HK-2 (cell line): ENCODE measurements around the gene RAMP1.

Experiments used
- DNase-seq: peaks from one replicate; pipeline ENCODE4 v3.0.0-alpha.2; 2018; ENCODE audit not compliant: unreplicated experiment

RAMP1 gene

DNA sequence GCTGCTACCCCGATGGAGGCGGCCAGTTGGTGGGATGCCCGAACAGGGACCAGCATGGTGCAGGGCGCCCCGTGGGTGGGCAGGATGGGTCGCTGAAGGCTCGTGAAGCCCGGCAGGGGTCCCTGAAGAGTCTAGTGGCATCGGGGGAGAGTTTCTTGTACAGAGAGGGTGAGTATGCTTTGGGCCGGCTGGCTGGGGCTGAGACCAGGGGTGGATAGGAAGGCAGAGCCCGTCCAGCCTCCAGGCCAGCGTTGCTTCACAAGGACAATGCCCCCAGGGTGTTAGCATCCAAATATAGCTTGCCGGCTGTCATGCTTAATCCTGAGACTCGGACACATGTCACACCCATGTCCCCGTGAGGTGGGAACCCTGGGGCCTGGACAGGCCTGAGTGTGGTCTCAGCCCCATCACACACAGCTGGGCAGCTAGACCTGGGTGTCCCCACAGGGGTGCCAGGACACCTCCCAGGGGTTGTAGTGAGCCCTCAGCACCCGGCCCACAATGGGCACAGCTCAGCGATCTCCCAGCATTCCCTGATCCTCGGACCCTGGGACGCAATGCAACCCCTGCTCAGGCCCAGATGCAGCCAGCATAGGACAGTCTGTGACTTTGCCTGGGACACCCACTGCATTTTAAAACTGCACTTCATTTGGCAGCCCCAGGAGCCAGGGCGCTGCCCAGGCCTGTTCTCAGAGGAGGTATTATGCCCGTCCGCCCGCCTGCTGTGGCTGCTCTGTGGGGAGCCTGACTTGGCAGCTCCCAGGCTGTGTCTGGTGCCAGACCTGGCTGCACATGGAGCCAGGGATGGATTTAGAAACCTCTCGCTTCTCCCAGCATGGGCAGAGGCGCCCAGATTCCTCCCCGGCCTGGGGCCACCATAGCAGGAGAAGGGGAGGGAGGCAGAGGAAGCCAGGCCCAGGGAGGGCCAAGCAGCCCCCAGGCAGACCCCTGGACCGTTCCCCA, 36.4 kb downstream of the RAMP1 start:
- no peak for DNase-seq

GRCh38 chr2:237896507-237896892, 37.1 kb downstream of the RAMP1 start:
- no peak for DNase-seq

DNA sequence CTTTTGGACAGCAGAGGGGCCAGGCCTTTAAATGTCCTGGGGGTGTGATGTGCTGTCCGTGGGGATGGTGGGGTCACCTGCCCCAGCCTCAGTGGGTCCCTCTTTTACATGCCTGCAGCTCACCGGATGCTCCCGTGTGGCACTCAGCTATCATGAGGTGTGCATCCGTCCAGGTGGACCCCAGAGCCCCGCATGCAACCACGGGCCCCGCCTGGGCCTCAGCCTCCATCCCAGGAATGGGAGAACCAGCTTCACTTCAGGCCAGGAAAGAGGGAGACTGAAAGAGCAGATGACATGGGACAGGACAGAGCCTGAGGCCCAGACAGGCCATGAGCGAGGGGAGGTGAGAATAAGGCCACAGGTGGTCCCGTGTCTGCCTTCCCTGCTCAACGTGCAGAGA, 37.5 kb downstream of the RAMP1 start:
- no peak for DNase-seq

- DNase-seq: no peak
Observed at GRCh38 chr2:237898057-237898414, 38.6 kb downstream of the RAMP1 start.

DNA sequence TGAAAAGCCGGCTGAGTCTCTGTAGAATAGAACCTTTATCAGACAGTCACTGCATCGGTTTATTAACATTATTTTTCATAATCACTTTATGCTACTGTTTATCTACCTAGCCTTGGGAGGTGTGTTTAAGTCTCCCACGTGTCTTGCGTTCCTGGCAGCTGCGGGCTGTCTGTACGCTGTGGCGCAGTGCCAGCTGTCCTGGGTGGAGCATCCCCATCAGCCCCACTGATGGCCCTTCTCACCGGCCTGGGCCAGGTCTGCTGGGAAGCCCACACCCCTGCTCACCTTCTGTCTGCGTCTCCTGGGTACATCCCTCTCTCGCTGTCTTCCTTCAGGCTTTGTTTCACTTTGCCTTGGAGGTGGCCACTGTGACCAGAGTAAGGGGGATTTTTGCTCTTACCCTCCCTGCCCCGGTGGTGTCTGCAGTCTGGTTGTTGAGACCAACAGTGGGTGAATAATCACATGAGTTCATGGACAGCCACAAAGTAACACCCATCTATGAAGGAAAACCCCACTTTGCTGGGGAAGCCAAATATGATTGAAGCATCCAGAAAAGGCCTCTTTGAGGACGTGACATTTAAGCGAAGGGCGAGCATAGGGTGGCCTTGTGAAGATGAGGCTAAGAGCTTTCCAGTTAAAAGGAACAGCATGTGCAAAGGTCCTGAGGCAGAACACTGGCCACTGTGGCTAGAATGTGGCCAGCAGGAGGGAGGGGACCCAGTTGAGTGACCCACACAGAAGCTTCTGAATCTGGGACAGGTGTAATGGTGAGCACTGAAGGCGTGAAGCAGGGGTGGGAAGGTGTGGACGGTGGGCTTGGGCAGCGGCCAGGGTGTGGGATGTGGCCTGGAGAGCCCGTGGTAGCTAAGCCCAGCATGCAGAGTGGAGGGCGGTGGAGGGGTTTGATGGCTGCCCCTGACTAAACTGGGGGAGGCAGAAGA, 41.7 kb downstream of the RAMP1 start:
- DNase-seq: no peak

DNA sequence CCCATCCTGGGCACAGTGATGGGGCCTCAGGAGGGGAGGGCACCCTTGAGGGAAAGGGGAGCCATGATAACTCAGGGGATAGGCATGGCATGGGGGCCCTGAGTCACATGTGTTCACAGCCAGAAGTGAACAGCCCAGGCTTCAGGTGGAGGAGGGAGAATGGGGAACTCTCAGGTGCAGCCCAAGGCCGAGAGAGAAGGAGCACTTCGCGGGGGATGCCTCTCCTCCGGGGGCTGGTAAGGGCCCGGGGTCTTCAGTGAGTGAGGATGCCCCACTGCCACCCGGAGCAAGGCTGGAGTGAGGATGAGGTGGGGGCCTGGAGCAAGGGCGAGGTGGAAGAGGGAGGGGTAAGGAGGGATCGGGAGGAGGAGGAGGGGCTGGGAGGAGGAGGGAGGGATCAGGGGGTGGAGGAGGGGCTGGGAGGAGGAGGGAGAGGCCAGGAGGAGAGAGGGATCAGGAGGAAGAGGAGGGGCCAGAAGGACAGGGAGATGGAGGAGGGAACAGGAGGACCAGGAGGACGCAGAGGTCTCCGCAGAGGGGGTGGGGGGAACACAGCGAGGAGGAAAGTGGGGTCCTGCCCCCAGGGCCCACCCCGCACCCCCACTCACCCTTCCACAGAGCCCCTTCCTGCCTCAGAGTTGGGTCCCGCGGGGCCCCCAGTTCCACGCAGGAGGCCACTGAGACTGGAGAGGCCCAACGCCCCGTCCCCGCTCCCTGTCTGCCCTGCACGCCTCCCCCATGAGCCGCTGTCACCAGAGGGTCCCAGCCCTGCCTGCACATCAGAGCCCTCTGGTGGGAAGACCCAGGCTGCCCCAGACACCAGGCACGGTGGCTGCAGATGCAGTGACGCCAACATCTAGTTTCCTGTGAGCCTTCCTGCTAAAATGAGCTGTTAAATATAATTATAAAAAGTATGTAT, 42.8 kb downstream of the RAMP1 start:
- no peak for DNase-seq

- no peak for DNase-seq
Observed at GRCh38 chr2:237904831-237905599, 45.6 kb downstream of the RAMP1 start.

GRCh38 chr2:237907144-237907543, 47.7 kb downstream of the RAMP1 start:
- DNase-seq: no peak

DNA sequence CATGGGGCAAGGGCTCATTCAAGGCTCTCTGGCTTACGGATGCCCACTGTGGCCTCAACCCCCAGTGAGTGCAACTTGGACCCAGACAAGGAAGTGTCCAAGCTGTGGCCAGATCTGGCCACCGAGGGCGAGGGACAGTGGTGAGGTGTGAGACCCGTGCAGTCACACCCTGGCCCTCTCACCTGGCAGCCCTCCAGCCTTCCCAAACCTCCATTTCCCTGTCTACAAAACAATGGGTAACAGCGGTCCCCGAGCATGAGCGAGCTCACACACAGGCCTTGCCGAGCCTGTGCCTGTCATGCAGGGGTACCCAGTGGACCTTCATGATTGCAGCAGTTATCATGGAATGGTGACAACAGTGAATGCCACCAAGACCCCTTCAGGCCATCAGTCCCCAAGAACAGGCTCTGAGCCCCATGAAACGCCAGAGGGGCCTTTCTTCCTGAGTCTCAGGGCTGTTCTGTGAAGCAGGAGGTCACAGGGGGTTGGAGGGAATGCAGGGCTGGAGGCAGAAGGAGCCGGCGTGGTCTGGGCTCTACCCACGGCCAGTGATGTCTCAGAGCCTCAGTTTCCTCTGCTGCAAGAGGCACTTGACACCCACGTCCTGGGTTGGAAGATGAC, 49.8 kb downstream of the RAMP1 start:
- DNase-seq: no peak

- DNase-seq: no peak
Observed at GRCh38 chr2:237909801-237910475, 50.5 kb downstream of the RAMP1 start.

DNA sequence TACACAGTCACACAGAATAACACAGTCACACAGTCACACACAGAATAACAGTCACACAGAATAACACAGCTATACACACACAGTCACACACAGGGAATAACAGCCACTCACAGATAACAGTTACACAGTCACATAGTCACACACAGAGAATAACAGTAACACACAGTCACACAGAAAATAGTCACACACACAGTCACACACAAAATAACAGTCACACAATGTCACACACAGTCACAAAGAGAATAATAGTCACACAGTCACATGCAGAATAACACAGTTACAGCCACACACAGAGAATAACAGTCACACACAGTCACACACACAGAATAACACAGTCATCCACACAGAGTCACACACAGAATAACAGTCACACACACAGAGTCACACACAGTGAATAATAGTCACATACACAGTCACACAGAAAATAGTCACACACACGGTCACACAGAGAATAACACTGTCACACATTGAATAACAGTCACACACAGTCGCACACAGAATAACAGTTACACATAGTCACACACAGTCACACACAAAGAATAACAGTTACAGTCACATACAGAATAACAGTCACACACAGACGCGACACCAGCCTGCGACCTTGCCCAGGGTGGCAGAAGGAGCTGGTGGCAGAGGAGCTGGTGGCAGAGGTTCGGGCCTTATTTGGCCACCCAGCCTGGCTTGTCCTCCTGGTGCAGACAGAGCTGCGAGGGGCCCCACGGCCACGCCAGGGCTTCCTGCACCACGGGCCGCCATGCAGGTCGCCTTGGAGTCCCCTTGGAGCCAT, 51.3 kb downstream of the RAMP1 start:
- no peak for DNase-seq

DNA sequence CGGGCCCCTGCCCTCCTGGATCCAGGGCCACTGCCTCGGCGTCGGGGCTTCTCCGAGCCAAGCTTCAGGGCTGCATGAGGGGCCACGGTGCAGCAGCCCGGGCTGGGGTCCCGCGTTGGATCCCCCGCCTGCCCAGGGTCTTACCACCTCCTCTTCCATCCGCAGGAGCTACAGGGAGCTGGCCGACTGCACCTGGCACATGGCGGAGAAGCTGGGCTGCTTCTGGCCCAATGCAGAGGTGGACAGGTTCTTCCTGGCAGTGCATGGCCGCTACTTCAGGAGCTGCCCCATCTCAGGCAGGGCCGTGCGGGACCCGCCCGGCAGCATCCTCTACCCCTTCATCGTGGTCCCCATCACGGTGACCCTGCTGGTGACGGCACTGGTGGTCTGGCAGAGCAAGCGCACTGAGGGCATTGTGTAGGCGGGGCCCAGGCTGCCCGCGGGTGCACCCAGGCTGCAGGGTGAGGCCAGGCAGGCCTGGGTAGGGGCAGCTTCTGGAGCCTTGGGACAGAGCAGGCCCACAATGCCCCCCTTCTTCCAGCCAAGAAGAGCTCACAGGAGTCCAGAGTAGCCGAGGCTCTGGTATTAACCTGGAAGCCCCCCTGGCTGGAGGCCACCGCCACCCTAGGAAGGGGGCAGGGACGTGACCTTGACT, 52.1 kb downstream of the RAMP1 start:
- DNase-seq: no peak

- DNase-seq: no peak
Observed at GRCh38 chr2:237912271-237913192, 53.1 kb downstream of the RAMP1 start.

DNA sequence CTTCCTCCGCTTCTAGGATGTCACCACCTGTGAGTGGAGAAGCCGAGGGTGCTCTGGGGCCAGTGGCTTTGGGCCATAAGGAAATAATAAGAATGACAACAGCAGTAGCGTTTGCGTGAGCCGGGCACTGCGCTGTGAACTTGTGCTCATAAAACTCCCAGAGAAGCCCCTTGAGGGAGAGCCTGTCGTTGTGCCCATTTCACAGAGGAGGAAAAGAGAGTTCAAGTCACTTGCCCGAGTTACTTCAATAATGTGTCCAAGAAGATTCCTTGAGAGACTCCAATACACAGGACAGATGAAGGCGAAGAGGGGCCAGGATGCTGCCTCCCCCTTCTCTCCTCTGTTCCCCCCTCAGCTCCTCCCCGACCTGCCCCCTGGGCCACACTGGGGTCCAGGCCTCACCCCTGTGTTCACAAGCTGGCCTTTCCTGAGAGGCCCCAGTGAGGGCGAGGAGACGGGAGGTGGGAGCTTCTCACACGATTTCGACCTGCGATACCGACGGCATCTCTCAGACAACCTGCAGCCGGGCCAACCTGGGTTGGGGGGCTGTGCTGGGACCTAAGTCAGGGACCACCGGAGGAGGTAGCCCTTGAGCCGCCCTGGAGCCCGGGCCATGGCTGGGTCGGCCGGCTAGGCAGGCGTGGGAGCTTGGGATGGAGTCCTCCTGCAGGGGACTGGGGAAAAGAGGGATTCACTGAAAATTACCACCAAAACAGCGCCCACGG, 53.9 kb downstream of the RAMP1 start:
- no peak for DNase-seq

DNA sequence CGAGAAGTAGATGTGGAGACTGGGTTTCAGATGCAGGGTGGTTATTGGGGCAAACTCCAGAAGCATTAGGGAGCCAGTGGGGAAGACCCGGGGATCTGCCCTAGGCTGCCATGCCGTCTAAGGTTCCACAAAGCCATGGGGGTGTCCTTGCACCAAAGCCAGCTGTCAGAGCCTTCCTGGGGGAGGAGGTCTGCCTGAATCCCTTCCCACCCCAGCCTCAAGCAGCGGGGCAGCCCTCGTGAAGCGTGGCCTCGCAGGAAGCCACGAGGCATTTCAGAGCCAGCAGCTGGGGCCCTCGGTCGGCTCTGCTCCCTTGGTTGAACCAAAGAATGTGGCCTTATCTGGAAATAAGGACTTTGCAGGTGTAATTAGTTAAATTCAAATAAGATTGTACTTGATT, 56.2 kb downstream of the RAMP1 start:
- DNase-seq: no peak

DNA sequence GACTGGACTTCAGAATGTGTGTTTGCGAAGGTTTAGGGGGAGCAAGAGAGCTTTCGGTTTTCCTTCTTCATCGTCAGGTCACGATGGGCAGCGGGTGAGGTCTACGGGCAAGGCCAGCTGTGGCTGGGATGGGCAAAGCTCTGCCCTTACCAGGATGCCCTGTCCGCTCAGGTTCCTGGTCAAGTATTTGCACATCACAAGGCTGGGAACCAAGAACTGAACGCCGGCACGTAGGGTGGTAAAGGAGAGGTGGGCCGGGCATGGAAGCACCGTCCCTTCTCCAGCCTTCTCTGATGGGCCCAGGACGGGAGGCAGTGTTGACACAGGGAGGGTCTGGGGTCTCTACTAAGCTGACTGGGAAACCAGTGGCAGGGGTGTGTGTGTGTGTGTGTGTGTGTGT, 56.9 kb downstream of the RAMP1 start:
- no peak for DNase-seq
